Measurements from ENCODE around the gene PCDHGC3.

PCDHGC3 gene

DNA sequence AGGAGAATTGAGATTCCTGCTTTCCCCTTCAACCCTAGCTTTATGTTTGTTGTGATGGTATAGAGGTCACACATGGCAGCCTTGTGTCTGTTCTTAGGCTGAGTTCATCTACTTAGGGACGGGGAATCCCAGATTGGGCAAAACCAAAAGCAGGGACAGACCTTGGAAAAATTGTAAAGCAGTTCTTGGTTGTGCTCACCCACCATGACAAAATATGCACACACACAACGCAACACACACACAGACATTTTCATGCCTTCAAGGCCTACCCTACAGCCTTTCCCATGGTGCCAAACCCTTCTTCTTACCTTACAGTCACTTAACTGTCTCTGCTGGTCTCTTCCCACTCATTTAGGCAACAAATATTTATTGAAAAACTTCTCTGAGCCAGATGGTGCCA is 27.9 kb downstream of the PCDHGC3 start:
- H3K27me3 ChIP-seq (ENCODE audit: insufficient read depth, poor library complexity, severe bottlenecking) = no peaks in the 10 kb centered on the region
- DNase-seq (ENCODE audit: low read depth in 1 of 2, low spot score in 1 of 2) = no peak
- TF ChIP-seq, protein P1, sequence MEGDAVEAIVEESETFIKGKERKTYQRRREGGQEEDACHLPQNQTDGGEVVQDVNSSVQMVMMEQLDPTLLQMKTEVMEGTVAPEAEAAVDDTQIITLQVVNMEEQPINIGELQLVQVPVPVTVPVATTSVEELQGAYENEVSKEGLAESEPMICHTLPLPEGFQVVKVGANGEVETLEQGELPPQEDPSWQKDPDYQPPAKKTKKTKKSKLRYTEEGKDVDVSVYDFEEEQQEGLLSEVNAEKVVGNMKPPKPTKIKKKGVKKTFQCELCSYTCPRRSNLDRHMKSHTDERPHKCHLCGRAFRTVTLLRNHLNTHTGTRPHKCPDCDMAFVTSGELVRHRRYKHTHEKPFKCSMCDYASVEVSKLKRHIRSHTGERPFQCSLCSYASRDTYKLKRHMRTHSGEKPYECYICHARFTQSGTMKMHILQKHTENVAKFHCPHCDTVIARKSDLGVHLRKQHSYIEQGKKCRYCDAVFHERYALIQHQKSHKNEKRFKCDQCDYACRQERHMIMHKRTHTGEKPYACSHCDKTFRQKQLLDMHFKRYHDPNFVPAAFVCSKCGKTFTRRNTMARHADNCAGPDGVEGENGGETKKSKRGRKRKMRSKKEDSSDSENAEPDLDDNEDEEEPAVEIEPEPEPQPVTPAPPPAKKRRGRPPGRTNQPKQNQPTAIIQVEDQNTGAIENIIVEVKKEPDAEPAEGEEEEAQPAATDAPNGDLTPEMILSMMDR (IDR thresholded peaks at IDR 0.05; ENCODE audit: insufficient read depth, low read length) = no peak
- no peak for TF ChIP-seq POLR2AphosphoS5 (IDR thresholded peaks at IDR 0.05; ENCODE audit: low read depth)
- TF ChIP-seq SPI1 (IDR thresholded peaks at IDR 0.05; ENCODE audit: borderline replicate concordance, low read depth) = no peak
- TF ChIP-seq GABPA (IDR thresholded peaks at IDR 0.05; ENCODE audit: low read depth) = no peak
- TF ChIP-seq, protein P2, sequence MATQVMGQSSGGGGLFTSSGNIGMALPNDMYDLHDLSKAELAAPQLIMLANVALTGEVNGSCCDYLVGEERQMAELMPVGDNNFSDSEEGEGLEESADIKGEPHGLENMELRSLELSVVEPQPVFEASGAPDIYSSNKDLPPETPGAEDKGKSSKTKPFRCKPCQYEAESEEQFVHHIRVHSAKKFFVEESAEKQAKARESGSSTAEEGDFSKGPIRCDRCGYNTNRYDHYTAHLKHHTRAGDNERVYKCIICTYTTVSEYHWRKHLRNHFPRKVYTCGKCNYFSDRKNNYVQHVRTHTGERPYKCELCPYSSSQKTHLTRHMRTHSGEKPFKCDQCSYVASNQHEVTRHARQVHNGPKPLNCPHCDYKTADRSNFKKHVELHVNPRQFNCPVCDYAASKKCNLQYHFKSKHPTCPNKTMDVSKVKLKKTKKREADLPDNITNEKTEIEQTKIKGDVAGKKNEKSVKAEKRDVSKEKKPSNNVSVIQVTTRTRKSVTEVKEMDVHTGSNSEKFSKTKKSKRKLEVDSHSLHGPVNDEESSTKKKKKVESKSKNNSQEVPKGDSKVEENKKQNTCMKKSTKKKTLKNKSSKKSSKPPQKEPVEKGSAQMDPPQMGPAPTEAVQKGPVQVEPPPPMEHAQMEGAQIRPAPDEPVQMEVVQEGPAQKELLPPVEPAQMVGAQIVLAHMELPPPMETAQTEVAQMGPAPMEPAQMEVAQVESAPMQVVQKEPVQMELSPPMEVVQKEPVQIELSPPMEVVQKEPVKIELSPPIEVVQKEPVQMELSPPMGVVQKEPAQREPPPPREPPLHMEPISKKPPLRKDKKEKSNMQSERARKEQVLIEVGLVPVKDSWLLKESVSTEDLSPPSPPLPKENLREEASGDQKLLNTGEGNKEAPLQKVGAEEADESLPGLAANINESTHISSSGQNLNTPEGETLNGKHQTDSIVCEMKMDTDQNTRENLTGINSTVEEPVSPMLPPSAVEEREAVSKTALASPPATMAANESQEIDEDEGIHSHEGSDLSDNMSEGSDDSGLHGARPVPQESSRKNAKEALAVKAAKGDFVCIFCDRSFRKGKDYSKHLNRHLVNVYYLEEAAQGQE (IDR thresholded peaks at IDR 0.05; ENCODE audit: insufficient replicate concordance, low read depth) = no peak
- no peak overlapping the region for H3K4me3 ChIP-seq (replicated peaks; ENCODE audit: insufficient read depth, low read length)
- no peak overlapping the region for H3K27ac ChIP-seq (replicated peaks)

DNA sequence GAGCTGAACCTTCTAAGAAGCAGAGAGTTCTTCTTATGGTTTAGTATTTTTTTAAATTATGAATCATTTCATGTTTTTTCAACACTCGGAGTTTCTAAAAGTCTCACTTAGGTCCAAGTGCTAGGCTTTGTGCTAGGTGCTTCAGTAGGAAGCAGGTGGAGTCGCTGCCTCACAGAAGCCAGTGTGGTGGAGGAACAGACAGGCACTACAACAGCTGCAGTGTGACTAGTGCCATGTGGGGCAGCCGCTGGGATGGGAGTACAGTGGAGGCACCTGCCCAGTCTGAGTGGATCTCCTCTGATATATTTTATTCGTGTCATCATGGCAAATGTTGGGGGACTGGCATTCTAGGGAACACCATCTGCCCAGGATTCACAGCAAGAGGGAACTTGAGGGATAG is 28.4 kb downstream of the PCDHGC3 start:
- no peaks in the 10 kb centered on the region for H3K27me3 ChIP-seq (ENCODE audit: insufficient read depth, poor library complexity, severe bottlenecking)
- H3K4me3 ChIP-seq (replicated peaks; ENCODE audit: insufficient read depth, low read length) = no peak overlapping the region
- no peak for DNase-seq (ENCODE audit: low read depth in 1 of 2, low spot score in 1 of 2)
- H3K27ac ChIP-seq (replicated peaks) = no peak overlapping the region
- TF ChIP-seq, protein P1 (IDR thresholded peaks at IDR 0.05; ENCODE audit: insufficient read depth, low read length) = no peak
- TF ChIP-seq, protein P2 (IDR thresholded peaks at IDR 0.05; ENCODE audit: insufficient replicate concordance, low read depth) = no peak
- TF ChIP-seq SPI1 (IDR thresholded peaks at IDR 0.05; ENCODE audit: borderline replicate concordance, low read depth) (no peak), POLR2AphosphoS5 (IDR thresholded peaks at IDR 0.05; ENCODE audit: low read depth) (no peak), GABPA (IDR thresholded peaks at IDR 0.05; ENCODE audit: low read depth) (no peak)

DNA sequence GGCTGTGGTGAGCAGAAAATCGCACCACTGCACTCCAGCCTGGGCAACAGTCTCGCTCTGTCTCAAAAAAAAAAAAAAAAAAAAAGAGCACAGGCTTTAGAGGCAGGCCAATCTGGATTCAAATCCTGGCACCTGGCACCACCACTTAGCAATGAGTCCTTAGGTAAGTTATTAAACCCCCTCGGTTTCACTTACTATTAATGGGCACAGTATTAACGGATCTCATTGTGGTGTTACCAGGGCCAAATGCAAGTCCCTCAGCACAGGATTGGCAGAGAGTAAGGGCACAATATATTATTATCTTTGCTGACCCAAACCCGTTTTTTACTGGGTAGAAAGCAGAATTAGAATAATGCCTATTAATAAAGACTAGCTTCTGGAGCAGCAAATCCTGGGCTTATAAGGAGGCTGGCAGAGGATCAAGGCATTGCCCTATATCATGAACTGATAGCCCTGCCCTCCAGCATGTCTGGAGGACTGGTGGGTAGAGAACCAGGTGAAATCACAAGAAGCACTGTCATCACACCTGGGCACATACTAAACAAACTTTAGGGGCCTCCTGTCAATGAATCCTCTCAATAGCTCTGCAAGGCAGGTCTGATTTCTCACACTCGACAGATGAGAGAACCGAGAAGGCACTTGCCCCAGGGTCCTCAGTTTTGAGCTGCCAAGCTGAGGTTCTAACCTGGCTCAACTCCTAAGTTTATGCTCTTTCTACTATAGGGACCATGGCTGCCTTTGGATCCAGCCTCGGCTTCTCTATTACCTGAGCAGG is 30.8 kb downstream of the PCDHGC3 start:
- no peak overlapping the region for H3K27ac ChIP-seq (replicated peaks)
- DNase-seq (ENCODE audit: low read depth in 1 of 2, low spot score in 1 of 2) = no peak
- H3K27me3 ChIP-seq (ENCODE audit: insufficient read depth, poor library complexity, severe bottlenecking) = no peaks in the 10 kb centered on the region
- TF ChIP-seq SPI1 (IDR thresholded peaks at IDR 0.05; ENCODE audit: borderline replicate concordance, low read depth) = no peak
- TF ChIP-seq, protein P1 (IDR thresholded peaks at IDR 0.05; ENCODE audit: insufficient read depth, low read length) = no peak
- TF ChIP-seq, protein P2 (IDR thresholded peaks at IDR 0.05; ENCODE audit: insufficient replicate concordance, low read depth) = no peak
- TF ChIP-seq GABPA (IDR thresholded peaks at IDR 0.05; ENCODE audit: low read depth) = no peak
- TF ChIP-seq POLR2AphosphoS5 (IDR thresholded peaks at IDR 0.05; ENCODE audit: low read depth) = no peak
- no peak overlapping the region for H3K4me3 ChIP-seq (replicated peaks; ENCODE audit: insufficient read depth, low read length)

All from HL-60 (cell line).